GM19467 (cell line): ENCODE results near the gene SLC25A33.
"Not testable (repeated sequence)": the region's sequence is repeated elsewhere in the genome, so short reads cannot be mapped to it uniquely, and the experiment has no call there.

Source experiments
- ATAC-seq: cut with Tn5 transposase; IDR thresholded peaks from one replicate; pipeline ENCODE4 v1.9.1; 2021; ENCODE audit warnings: mild to moderate bottlenecking, moderate library complexity; ENCODE audit not compliant: unreplicated experiment

The SLC25A33 gene

DNA sequence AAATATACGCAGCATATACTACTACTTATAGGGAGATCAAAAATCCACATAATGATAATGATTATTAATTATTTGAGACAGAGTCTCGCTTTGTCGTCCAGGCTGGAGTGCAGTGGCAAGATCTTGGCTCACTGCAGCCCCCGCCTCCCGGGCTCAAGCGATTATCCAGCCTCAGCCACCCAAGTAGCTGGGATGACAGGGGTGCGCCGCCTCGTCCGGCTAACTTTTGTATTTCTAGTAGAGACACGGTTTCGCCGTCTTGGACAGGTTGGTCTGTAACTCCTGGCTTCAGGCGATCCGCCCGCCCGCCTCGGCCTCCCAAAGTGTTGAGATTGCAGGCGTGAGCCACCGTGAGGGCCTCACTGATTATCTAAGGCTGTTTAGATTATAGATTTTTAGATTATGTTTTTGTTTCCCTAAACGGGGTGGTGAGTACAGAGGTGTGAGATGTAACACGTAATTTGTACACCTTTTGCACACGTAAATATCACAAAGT lies 548 bp upstream of the SLC25A33 start:
- ATAC-seq: no peak

DNA sequence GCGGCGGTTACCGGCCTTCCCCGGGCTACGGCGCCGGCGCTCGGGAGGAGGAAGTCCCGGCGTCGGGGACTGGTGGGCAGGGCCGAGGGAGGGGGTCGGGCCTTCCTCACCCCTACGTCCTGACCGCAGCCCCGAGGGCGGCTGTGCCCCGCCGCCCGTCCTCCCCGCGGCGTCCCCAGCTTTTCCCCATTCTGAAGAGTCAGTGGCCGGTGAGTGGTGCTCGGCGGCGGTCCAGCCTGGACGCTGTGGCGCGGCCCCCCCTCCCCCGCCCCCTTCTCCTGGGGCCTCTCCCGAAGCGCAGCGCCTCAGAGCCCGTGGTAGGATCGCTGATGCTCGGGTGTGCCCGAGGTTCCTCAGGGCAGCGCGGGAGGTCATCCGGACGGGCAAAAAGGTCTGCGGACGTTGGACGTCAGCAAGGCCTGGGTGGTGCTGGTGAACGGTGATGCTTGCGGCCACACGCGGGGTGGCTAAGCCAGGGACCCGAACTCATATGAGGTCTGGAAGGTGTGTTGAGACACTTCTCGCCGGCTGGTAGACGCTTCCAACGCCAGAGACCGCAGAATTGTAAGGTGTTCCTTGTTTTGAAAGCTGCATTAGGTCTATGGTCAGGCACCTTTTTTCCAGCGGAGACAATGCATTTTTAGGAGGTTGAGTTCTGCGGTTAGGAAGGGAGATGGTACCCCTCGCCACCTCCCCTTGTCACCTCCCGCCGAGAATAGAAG lies 725 bp downstream of the SLC25A33 start:
- peak; percentile 38 for ATAC-seq

DNA sequence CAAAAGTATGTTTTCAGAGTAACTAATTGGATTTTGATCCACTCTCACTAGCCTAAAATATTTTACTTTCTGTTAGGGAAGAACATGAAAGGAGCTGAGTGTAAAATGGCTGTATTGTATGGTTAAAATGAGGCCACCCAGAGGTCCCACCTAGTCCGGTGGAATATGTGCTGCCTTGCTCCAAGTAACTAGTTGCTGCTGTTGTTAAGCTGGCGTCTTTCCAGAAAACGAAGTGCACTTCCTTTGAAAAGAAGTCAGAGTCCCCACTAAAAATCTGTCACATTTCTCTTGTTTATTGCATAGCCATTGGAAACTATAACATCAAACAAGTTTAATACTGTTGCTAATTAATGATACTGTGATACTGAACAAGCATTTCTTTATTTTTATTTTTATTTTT lies 3.2 kb downstream of the SLC25A33 start:
- no peak for ATAC-seq

DNA sequence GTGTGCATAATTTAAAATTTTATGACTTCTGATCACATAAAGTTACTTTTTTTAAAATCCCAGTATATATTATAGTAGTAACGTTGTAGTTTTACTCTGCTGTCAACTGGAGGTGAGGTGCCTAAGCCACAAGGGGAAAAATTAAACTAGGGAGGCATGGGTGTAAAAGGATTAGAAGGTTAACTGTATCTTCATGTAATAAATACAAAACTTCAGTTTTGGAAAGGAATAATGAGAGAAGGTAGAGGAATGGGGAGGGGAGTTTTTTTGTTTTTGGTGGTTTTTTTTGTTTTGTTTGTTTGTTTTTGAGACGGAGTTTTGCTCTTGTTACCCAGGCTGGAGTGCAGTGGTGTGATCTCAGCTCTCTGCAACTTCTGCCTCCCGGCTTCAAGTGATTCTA lies 5.7 kb downstream of the SLC25A33 start:
- no peak for ATAC-seq

DNA sequence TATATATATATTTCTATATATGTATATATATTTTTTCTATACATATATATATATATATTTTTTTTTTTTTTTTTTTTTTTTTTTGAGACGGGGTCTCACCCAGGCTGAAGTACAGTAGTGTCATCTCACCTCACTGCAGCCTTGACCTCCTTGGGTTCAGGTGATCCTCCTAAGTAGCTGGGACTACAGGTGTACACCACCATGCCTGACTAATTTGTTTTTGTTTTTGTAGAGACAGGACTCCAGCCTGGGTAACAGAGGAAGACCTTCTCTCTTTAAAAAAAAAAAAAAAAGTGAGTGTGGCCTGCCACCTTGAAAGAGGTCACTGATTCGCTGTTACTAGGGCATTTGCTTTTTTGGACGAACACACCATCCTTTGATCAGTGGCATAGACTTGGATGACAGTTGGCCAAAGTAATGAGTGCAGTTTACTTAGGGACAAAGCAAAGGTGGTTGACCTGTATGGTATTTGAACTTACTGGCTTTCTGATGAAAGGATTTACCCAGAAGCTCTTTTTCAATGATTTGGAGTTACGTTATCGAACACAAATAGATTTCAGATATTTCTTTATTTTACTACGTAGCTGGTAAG lies 10.8 kb downstream of the SLC25A33 start:
- ATAC-seq: no peak

DNA sequence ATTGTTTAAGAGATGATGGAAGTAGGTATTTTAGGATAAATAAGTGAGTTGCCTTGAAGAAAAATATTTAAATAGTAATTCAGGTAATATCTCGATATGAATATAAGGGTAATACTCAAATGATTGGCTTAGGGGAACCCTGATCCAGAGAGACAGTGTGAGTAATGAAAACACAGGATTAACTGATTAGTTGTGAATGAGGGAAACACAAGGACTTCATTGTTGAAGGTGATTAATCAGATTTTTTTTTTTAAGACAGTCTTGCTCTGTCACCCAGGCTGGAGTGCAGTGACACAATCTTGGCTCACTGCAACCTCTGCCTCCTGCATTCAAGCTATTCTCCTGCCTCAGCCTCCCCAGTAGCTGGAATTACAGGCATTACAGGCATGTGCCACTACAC lies 12.7 kb downstream of the SLC25A33 start:
- ATAC-seq: no peak

DNA sequence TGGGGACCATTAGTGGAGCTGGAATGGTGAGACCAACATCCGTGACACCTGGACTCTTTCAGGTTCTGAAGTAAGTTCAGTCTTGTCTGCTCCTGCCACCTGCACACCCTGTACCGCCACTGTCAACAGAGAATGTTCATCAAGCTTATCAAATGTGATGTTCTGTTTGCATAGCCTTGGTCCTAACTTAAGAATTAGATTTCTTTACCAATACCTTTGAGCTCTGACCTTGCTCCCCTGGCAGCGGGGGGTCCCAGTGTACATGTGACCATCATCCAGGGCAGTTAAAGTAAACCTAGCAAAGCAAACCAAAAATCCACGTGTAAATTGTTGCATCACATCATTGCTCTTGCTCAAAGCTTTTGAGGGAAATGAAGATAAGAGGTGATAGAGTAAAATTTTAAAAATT lies 14.5 kb downstream of the SLC25A33 start:
- no peak for ATAC-seq

DNA sequence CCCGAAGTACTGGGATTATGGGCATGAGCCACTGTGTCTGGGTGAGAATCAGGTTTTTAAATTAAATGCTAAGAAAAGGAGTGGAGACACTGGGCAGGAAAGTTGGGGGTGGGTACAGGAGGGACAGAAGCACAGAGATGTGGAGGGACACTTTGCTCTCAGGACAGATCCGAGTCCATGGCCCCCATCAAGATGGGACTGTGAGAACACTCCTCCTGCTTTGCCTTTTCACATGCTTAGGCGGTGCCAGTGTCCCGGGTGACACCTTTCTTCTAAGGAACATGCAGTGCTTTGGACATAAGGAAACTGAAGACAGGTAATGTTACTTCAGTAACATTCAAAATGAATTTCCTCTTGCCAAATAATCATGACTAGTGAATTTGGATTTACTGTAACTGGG lies 16.7 kb downstream of the SLC25A33 start:
- ATAC-seq: no peak

DNA sequence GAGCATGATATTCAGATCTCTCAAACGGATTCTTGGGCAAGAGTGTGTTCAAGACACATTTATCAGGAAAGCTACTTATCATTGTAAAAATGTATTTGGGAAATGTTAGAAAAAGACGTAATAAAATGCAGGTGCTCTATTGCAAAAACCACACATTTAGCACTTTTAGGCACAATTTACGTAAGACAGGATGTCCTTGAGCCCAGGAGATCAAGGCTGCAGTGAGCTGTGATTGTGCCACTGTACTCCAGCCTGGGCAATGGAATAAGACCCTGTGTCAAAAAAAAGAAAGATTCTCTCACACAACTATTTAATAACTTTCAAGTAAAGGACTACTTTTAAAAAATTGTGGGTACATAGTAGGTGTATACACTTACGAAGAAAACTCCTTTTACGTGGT lies 18.4 kb downstream of the SLC25A33 start:
- no peak for ATAC-seq

DNA sequence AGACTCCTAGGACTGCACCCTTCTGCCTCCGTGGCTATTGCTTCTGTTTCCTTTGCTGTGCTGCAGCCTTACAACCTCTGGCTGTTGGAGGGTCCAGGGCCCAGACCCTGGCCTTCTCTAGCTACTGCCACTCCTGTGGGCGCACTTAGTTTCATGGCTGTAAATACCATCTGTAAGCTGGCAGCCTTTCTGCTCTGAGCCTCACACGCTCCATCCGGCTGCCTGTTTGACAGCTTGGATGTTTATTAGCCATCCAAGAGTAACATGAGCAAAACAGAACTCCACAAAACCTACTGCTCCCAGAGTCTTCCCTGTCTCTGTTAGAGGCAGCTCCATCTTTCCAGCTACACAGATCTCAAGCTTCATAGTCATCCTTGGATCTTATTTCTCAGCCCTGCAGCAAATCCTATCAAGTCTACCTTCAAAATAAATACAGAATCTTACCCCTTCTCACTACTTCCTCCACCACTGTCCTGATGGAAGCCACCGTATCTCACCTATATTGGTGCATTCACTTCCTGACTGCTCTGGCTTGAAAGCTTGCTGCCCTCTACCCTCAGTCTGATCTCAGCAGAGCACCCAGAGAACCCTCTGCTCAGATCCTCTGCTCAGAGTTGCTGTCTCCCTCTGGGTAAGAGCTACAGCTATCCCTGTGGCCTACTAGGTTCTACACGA lies 19.1 kb downstream of the SLC25A33 start:
- no peak for ATAC-seq

DNA sequence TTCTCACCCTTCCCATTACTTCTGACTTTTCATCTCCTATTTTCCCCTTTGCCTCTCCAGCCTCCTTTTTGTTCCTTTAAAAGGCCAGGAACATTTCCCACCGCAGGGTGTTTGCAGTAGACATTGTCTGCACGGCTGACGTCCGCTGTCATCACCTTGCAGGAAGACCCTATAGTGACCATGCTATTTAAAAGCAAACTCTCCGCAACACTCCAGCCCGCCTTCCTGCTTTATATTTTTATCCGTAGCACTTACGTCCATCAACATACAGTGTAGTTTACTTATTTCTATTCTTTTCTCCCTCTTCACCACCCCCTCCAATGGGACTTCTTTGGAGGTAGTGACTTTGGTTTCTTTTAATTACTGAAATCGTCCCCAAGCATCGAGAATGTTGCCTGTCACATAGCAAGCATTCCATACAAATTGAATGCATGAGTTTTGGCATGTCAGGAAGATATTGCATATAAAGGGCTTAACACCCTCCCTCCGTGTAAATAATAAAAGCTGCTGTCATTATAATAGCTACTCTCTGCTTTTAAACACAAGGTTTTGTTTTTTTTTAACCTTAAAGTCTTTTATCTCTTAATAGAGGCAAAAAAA lies 19.8 kb downstream of the SLC25A33 start:
- no peak for ATAC-seq

DNA sequence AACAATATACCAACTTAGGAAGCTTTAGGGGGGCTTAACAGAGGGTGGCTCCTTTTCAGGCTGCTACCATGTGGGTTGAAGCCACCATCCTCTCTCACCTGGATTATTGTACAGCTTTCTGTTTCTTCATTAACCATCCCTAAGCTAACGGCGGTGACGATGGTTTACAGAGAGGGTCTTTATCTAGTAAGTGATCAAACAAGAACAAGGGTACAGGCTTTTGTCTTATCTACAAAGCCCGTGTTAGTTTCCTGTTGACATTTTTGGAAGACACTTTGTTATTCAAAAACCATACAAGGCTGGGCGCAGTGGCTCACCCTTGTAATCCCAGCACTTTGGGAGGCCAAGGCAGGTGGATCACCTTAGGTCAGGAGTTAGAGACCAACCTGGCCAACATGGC lies 20.4 kb downstream of the SLC25A33 start:
- no peak for ATAC-seq

DNA sequence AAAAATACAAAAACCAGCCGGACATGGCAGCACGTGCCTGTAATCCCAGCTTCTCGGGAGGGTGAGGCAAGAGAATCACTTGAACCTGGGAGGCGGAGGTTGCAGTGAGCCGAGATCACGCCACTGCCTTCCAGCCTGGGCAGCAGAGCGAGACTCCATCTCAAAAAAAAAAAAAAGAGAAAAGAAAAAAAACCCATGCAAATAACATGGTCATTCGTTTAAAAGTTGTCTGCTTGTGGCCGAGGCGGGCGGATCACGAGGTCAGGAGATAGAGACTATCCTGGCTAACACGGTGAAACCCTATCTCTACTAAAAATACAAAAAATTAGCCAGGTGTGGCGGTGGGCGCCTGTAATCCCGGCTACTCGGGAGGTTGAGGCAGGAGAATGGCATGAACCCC lies 20.8 kb downstream of the SLC25A33 start:
- ATAC-seq: not testable (repeated sequence)

DNA sequence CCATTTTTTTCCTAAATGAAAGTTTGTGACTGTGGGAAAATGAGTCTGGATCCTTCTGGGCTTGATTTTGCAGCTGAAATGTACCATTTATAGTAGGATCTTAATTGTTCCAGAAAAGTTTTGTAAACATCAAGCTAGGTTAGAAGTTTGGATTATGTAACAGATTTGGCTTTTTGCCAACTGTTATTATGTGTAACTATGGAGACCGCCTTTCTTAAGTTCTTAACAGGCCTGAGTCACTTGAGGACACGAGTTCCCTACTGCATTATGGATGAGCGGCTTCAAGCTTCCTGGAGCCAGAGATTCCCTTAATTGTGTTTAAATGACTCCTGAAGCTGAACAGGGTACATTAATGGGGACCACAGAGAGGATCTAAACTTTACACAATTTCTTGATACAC lies 22.2 kb downstream of the SLC25A33 start:
- no peak for ATAC-seq

DNA sequence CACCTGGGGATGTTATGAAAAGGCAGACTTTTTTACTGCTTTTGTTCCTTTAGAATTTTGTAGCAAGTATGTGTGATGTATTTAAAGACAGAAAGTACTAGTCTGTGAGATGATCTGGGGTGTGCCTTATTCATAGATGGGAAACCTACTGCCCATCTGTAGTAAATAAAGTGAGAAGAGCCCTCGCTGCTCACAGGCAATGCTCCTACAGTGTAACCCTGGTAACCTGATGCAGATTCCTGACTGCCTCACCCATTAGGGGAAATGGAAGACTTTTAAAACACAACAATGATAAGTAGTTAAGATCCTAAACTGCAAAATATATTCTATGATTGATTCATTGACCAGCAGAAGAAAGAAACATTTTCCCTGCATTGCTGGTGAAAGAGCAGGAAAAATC lies 30.0 kb downstream of the SLC25A33 start:
- no peak for ATAC-seq

DNA sequence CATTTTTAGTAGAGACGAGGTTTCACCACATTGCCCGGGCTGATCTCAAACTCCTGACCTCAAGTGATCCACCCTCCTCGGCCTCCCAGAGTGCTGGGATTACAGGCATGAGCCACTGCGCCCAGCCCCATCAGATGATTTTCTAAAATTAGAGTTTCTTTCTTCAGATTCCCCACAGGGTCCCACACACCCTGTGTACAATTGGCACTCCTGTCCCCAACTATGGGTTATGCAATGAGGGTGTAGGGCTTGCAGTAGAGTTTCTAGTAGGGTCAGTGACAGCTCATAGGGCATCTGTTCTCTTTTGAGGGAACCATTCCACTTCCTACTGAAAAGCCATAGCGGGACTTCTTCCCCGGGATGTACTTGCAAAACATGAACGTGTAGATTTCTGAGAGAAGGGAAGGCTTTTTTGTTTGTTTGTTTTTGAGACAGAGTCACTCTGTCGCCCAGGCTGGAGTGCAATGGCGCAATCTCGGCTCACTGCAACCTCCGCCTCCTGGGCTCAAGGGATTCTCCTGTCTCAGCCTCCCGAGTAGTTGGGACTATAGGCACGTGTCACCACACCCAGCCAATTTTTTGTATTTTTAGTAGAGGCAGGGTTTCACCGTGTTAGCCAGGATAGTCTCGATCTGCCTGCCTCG lies 31.7 kb downstream of the SLC25A33 start:
- not testable (repeated sequence) for ATAC-seq

DNA sequence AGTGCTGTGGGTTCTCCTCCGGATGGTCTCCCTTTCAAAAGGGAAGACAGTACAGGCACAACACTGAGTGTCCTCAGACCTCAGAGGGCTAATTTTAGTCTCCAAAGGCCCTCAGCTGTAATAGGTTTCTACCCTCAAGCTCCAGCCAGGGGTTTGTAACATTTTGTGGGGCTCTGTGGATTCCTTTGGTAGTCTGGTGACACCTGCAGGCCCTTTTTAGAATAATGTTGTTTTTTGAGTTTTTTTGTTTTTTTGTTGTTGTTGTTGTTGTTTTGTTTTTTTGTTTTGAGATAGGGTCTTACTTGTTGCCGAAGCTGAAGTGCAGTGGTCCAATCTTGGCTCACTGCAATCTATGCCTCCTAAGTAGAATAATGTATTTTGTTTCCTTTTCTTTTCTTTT lies 34.5 kb downstream of the SLC25A33 start:
- ATAC-seq: no peak

DNA sequence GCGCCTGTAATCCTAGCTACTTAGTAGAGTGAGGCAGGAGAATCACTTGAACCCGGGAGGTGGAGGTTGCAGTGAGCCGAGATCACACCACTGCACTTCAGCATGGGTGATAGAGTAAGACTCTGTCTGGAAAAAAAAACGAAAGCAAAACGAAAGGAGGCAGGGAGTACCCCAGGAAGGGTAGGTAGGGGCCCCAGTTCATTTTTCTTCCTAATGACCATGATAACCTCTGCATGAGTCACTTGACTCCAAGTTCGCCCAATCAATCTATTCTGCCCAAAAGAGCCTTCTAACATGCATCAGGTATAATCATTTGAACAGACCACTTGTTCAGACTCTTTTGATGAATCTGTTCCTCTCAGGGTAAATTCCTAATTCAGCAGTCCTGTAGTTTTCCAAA lies 36.2 kb downstream of the SLC25A33 start:
- no peak for ATAC-seq

DNA sequence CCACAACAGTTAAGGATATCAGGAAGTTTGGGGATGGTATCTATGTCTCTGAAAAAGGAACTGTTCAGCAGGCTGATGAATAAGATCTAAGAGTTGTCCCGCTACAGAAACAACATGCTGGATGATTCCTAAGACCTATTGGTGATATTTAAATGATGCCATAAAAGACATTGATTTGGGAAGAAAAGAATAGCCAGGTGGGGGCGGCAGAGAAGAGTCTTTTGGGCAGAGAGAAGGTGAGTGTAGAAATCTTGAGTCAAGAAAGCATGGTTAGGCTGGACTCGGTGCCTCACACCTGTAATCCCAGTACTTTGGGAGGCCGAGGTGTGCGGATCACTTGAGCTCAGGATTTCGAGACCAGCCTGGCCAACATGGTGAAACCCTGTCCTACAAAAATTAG lies 37.6 kb downstream of the SLC25A33 start:
- no peak for ATAC-seq

DNA sequence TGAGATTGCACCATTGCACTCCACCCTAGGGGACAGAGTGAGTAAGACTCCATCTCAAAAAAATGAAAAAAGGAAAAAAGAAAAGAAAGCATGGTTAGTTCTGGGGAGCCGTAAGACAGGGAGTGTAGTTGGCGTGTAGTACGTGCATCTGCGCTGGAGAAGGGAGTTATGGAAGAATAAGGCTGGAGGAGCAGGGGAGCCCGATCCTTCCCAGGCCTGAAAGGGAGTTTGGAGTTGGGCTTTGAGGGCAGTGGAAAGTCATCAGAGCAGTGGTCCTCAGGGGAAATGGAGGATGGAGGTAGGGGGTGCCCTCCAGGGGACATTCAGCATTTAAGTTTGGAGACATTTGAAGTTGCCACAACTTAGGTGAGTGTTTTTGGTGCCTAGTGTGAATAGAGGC lies 38.2 kb downstream of the SLC25A33 start:
- no peak for ATAC-seq

DNA sequence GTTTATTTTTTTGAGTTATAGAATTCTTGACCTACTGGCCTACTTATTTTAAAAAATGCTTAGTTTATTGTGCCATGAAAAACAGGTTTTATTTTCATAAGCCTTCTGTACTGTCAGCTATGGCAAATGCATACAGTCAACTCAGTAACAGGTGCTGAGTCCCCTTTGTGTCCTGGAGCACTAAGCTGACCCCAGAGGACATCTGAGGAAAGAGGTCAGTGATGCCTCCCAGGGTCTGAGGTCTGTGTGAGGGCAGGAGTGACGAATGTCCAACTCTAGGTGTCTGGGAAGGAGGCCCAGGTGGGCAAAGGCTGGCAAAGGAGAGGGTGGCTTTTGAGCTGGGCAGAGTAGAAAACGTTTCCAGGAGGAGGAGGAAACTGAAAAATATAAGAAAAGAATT lies 41.7 kb downstream of the SLC25A33 start:
- ATAC-seq: no peak
